Activated CD8-positive, alpha-beta memory T cell treated with anti-CD3 and anti-CD28 coated beads, Interleukin-2, amount 50 U/mL, for 24 hours (primary cell): Measurements from ENCODE around the gene ATG4D.
"Not testable (repeated sequence)": the region's sequence is repeated elsewhere in the genome, so short reads cannot be mapped to it uniquely, and the experiment has no call there.

ENCODE experiments used
- DNase-seq: peaks from one replicate; pipeline ENCODE4 v3.0.0-alpha.2; 2020; ENCODE audit errors: extremely low read depth

ATG4D gene

DNA sequence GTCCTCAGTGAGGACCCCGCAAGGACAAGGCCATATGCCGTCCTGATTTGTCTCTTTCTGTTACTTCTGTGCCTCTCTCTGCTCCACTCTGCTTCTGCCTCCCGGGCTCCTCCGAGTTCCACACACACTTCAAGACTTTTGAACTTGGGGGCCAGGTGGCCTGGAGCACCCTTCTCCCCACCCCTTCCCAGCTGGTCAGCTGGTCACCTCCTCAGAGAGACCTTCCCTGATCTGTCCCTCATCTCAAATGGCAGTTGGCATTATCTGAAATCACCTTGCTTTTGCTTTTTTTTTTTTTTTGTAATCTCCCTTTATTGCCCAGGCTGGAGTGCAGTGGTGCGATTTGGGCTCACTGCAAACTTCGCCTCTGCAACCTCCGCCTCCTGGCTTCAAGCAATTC is 24.3 kb upstream of the ATG4D start:
- DNase-seq = no peak

DNA sequence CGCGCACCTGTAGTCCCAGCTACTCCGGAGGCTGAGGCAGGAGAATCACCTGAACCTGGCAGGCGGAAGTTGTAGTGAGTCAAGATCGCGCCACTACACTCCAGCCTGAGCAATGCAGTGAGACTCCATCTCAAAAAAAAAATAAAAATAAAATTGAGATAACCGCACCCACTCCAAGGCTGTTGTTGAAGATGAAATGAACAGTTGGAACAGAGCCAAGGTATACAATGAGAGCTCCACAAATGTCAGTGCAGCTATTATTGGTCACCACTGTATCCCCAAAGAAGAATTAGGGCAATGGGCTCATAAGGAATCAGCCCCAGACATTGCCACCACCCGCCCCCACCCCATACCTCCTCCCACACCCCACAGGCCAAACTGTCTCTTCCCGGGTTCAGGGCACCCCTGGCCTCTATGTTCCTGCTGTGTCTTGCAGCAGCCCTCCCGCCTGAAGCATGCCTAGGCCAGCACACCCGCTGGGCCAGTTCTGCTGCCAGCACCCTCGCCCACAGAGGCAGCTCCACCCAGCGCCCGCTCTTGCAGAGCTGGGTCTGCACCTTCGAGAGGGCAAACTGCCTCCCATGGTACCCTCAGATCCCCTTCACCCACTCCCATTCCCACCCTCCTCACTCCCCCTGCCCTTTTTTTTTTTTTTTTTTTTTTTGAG is 22.9 kb upstream of the ATG4D start:
- no peak for DNase-seq

DNA sequence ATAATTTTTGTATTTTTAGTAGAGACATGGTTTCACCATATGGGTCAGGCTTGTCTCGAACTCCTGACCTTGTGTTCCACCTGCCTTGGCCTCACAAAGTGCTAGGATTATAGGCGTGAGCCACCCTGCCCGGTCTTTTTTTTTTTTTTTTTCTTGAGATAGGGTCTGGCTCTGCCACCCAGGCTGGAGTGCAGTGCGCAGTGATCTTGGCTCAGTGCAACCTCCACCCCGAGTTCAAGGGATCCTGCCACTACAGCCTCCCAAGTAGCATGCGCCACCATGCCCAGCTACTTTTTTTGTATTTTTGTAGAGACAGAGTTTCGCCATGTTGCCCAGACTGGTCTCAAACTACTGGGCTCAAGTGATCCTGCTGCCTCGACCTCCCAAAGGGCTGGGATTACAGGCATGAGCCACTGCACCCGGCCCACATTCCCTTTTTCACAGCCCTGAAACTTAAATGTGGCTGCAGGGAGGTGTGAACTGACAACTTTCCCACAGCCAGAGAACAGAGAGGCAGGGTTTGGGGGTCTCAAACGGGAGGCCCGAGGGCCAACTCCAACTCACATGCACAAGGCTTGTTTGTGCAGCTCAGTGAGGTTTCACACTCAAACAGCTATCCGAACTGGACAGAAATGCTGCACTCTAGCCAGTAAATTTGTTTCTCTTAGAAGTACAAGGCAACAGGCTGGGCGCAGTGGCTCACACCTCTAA is 22.1 kb upstream of the ATG4D start:
- DNase-seq = no peak

DNA sequence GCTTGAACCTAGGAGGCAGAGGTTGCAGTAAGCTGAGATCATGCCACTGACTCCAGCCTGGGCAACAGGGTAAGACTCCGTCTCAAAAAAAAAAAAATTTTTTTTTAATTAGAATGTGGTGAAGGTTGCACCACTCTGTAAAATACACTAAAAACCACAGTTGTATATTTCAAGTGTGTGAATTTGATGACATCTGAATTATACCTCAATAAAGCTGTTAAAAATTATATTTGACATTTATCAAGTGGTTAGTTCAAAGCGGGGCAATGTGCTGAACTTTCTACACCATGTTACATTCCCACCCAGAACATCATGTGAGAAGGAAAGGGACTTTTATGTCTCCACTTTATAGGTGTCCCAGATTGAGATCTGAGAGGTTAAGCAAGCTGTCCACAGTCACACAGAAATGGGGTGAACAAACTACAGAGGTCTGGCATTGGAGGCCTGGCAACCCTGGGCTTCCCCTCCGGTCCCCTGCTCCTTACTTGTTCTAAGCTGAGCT is 20.5 kb upstream of the ATG4D start:
- no peak for DNase-seq

DNA sequence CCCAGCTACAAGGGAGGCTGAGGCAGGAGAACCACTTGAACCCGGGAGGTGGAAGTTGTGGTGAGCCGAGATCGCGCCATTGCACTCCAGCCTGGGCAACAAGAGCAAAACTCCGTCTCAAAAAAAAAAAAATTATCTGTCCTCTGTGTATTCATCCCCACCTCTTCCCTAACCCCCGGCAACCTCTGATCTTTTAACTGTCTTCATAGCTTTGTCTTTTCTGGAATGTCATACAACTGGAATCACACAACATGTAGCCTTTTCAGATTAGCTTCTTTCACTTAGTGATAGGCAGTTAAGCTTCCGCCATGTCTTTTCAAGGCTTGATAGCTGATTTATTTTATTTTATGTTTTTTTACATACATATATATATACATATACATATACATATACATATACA is 18.1 kb upstream of the ATG4D start:
- no peak for DNase-seq

DNA sequence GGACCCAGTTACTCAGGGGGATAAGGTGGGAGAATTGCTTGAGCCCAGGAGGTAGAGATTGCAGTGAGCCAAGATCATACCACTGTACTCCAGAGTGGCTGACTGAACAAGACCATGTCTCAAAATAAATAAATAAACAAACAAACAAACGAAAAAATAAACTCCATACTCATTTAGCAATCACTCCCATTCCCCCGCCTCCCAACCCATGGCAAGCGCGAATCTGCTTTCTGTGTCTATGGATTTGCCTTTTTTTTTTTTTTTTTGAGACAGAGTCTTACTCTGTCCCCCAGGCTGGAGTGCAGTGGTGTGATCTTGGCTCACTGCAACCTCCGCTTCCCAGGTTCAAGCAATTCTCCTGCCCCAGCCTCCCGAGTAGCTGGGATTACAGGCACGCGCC is 16.8 kb upstream of the ATG4D start:
- not testable (repeated sequence) for DNase-seq

DNA sequence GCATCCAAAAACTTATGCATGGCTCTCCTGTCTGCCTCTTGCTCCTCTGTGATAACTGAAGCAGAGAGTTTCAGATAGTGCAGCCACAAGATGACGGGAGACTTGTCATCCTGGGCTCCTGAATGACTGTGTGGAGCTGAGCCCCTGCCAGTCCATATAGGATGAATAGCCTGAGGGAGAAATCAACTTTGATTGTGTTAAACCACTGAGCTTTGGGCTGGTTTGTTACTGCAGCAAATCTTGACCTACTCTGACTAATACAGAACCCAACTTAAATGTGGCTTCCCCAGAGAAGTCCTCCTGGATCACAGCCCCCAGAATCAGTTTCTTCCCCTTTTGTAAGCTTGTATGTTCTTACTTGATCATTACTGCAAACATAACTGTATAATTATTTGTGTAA is 11.2 kb upstream of the ATG4D start:
- DNase-seq = no peak

DNA sequence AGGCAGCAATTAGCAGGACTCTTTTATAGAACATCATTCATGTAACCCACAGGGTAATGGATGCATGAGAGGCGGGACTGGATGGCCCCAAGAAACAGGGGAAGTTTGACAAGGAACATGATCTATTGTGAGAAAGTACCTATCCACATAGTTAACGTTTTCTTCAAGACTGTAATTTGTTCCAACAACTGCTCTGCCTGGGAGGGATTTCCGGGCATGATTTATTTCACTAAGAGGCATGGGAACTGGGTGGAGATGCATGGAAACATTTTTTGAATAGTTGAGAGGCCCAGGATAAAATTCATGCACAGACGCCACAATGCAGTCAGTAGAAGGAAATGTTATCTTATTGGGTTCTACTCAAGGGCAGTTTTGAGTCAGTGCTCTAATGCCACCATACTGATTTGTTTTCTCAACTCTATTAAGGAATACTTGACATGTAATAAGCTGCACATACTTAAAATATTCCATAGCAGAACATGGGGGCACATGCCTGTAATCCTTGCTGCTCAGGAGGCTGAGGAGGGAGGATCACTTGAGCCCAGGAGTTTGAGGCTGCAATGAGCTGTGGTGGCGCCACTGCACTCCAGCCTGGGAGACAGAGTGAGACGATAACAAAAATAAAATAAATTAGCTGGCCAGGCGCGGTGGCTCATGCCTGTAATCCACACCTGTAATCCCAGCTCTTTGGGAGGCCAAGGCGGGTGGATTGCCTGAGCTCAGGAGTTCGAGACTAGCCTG is 9.9 kb upstream of the ATG4D start:
- no peak for DNase-seq

DNA sequence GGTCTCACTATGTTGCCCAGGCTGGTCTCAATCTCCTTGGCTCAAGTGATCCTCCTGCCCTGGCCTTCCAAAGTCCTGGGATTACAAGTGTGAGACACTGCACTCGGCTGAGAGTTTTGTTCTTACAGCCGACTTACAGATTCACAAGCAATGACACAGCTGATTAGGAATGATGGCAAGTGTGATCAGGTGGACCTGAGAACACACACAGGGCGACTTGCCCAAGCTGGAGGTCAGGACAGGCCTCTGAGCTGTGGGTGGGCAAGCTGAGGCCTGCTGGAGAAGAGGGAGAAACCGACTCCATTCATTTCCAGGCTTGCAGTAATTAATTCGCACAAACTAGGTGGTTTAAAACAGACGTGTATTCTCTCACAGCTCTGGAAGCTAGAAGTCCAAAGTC is 8.1 kb upstream of the ATG4D start:
- DNase-seq = no peak

DNA sequence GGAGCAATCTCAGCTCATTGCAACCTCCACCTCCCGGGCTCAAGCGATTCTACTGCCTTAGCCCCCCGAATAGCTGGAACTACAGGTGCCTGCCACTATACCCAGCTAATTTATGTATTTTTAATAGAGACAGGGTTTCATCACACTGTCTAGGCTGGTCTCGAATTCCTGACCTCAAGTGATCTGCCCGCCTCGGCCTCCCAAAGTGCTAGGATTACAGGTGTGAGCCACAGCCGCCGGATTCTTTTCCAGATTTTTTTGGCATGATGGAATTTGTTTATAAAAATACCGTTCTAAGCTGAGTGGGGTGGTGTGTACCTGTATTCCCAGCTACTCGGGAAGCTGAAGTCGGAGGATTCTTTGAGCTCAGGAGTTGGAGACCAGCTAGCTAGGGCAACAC is 6.0 kb upstream of the ATG4D start:
- no peak for DNase-seq

DNA sequence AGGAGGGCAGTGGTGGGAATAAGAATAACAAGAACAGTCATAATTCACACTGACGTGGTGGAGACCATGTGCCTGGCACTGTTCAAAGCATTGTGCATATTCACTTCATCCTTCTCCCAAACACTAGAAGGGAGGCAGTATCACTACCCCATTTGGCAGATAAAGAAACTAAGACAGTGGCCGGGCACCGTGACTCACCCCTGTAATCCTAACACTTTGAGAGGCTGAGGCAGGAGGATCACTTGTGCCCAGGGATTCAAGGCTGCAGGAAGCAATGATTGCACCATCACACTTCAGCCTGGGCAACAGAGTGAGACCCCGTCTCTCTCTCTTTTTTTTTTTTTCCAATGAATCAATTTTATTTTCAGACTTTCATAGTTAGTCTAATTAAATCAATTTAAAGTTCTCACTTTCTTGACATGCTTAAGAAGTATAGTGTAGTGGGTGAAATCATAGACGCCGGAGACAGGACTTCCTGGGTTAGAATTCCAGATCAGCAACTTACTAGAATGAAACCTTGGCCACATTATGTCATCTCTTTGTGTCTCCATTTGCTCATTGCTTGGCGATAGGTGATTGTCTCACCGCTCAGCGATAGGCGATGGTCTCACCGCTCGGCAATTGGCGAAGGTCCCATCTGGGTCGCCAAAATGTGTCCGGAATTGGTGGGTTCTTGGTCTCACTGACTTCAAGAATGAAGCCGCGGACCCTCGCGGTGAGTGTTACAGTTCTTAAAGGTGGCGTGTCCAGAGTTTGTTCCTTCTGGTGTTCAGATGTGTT is 5.3 kb upstream of the ATG4D start:
- DNase-seq = no peak

DNA sequence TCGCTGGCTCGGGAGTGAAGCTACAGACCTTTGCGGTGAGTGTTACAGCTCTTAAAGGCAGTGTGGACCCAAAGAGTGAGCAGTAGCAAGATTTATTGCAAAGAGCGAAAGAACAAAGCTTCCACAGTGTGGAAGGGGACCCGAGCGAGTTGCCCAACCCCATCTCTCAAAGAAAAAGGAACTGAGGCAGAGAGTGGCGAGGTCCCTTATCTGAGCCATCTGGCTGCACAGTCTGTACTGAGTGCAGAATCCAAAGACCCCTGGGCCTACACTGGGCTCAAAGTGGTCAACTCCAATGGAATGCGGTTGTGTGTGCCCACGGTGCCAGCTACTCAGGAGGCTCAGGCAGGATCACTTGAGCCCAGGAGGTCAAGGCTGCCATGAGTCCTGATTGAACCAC is 4.7 kb upstream of the ATG4D start:
- not testable (repeated sequence) for DNase-seq

DNA sequence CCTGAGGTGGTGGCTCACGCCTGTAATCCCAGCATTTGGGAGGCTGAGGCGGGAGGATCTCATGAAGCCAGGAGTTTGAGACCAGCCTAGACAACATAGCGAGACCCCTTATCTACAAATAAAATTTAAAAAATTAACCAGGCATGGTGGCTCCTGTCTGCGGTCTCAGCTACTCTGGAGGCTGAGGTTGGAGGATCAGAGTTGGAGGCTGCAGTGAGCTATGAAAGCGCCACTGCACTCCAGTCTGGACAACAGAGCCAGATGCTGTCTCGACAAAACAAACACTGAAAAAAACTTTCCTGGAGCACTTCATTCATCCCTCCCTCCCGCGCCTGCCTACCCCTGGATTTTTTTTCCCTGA is 665 bp upstream of the ATG4D start:
- DNase-seq = no peak

DNA sequence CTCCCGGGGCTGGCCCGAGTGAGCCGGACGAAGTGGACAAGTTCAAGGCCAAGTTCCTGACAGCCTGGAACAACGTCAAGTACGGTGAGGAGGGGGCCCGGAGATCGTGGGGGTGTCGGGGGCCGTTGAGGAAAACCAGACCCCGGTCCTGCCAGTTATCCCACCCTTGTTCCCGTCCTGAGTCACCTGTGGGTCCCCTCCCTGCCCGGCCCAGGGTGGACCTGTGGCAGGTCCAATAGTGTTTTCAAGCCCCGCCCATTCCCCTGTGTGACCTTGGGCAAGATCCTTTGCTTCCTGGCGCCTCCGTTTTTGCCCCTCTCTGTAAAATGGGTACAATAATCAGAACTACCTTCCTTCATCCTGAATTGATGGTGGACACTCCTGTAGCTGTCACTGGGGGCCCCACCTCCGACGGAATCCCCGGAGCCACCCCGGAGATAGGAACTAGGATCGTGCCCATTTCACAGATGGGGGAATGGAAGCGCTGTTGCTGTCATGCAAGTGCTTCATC is 593 bp downstream of the ATG4D start:
- no peak for DNase-seq

DNA sequence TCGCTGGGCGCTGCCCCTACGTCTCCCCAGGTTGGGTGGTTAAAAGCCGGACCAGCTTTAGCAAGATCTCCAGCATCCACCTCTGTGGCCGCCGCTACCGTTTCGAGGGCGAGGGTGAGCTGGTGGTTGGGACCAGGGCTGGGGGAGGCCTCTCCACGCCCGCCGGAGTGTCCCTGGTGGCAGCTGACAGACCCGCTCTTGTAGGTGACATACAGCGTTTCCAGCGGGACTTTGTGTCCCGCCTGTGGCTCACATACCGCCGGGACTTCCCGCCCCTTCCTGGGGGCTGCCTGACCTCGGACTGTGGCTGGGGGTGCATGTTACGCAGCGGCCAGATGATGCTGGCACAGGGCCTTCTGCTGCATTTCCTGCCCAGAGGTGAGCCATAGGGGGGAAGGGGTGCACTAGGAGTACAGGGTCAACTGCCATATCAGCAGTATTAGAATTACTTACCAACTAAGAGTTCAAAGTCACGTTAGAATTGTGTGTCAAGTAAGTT is 1.1 kb downstream of the ATG4D start:
- DNase-seq = no peak

DNA sequence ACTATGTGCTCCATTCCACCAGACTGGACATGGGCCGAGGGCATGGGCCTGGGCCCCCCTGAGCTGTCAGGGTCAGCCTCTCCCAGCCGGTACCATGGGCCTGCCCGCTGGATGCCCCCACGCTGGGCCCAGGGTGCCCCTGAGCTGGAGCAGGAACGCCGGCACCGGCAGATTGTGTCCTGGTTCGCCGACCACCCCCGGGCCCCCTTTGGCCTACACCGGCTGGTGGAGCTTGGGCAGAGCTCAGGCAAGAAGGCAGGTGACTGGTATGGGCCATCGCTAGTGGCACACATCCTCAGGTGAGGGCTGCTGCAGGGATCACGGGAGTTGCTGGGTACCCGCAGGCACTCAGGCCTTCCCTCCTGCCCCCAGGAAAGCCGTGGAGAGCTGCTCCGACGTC is 3.1 kb downstream of the ATG4D start:
- DNase-seq = no peak

DNA sequence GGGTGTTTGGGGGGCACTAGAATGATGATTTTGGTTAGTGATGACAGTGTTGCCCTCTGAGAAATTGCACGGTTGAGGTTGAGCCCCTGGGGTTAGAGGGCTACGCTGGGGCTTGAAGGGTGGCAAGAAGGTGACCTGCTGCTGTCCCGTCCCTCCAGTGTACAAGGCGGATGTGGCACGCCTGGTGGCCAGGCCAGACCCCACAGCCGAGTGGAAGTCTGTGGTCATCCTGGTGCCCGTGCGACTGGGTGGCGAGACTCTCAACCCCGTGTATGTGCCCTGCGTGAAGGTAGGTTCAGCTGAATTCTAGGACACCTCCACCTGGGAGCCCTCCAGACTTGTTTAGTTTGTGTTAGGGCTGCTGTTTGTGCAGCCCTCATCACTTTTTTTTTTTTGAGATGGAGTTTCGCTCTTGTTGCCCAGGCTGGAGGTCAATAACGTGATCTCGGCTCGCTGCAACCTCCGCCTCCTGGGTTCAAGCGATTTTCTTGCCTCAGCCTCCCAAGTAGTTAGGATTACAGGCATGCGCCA is 5.1 kb downstream of the ATG4D start:
- DNase-seq = no peak

DNA sequence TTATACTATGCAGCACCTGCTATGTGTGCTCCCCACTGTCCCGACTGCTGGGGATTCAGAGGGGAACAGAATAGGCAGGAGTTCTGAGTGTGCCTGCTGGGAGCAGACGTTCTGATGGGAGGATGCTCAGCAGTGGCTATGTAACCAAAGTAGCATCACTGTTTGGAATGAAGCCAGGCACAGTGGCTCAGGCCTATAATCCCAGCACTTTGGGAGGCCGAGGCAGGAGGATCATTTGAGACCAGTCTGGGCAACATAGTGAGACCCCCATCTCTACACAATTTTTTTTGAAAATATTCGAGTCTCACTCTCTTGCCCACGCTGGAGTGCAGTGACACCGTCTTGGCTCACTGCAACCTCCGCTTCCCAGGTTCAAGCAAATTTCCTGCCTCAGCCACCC is 6.0 kb downstream of the ATG4D start:
- no peak for DNase-seq

DNA sequence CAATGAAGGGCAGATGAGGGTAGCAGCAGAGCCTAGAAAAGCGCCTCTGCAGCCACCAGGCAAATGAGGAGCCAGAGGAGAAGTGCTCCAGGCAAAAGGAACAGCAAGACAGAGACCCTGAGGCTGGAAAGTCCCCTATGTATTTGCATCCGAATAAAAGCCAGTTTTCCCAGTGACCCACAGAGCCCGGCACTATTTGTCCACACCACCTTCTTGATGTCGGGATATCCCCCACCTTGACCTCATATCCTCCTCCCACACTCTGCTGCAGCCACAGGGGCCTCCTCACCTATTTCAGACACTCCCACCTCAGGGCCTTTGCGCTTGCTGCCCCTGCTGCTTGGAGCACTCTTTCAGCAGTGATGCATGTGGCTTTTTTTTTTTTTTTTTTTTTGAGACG is 6.6 kb downstream of the ATG4D start:
- no peak for DNase-seq

DNA sequence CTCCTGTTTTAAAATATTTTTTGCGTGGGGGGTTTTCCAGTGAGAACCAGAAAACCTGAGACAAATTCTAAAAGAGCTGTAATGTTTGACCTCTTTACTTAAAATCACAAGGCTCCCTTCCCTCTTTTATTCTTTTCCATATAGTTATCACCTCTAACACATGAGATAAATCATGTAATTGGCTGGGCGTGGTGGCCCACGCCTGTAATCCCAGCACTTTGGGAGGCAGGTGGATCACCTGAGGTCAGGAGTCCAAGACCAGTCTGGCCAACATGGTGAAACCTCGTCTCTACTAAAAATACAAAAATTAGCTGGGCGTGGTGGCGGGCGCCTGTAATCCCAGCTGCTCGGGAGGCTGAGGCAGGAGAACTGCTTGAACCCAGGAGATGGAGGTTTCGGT is 7.3 kb downstream of the ATG4D start:
- DNase-seq = not testable (repeated sequence)

DNA sequence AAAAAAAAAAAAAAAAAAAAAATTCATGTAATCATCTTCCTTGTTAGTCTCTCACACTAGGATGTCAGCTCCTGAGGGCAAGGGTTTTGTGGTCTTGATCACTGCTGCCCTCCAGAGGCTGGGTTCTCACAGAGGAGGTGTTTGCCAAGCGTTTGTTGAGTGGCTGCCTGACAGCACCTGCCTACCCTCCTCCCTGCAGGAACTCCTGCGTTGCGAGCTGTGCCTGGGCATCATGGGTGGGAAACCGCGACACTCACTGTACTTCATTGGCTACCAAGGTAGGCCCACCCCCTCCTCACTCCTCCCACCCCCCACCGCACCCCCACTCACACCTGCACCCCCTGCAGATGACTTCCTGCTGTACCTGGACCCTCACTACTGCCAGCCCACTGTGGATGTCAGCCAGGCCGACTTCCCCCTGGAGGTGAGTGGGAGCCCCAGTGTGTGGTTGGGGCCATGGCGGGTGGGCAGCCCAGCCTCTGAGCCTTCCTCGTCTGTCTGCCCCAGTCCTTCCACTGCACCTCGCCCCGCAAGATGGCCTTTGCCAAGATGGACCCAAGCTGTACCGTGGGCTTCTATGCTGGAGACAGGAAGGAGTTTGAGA is 8.1 kb downstream of the ATG4D start:
- no peak for DNase-seq
